HG03521 (cell line): Measurements from ENCODE around the gene SERPINA1.

Source experiments
- ATAC-seq: cut with Tn5 transposase; IDR thresholded peaks from one replicate; pipeline ENCODE4 v1.9.1; 2021; ENCODE audit warnings: mild to moderate bottlenecking, moderate library complexity; ENCODE audit not compliant: unreplicated experiment

The SERPINA1 gene

DNA sequence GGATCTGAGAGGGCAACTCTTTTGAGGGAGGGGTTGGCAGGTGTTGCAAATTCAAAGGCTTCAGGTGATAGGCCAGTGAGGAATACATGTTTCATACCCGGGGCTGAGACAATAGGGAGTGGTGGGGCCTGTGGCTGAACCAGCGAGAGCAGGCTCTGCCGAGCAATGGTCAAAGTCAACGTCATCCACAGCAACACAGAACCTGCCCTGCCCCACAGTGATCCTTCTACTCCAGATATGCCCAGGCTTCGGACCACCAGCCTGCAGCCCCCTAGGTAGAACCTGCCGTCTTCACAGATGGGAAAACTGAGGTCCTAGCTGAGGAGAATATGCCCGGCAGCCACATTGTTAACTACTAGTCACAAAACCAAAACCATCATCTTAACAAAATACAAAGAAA lies 4.1 kb downstream of the SERPINA1 start:
- no peak for ATAC-seq

DNA sequence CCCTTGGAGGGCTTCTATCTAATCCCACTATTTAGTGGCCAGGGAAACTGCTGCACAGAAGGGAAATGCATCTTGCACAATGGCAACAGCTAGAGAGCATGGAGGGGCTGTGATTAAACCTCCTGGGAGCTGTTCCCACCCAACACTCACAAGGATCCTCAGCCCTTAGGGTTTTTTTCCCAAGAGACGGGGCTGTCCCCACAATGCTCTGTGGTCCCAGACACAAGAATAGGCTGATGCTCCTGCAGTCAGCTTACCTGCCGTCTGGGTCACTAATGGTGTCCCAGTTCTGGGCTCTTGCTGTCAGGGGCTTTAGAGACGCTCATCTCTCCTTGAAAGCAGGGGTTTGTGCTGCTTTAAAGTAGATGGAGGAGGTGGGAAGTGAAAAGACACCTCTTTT lies 4.6 kb downstream of the SERPINA1 start:
- ATAC-seq = no peak

DNA sequence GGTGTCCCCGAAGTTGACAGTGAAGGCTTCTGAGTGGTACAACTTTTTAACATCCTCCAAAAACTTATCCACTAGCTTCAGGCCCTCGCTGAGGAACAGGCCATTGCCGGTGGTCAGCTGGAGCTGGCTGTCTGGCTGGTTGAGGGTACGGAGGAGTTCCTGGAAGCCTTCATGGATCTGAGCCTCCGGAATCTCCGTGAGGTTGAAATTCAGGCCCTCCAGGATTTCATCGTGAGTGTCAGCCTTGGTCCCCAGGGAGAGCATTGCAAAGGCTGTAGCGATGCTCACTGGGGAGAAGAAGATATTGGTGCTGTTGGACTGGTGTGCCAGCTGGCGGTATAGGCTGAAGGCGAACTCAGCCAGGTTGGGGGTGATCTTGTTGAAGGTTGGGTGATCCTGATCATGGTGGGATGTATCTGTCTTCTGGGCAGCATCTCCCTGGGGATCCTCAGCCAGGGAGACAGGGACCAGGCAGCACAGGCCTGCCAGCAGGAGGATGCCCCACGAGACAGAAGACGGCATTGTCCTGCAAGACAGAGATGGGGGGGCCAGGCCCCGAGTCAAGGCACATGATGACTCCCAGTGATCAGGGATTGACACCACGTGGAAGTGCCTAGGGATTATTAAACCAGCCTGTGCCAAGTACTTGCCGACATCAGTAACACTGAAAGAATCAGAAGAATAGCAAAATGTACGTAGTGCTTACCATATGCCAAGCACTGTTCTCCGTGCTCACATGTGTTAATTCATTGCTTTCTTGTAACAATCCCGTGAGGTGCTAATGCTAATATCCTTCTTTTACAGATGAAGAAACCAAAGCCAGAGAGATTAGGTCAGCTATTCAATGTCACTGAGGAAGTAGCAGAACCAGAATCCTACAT lies 5.4 kb downstream of the SERPINA1 start:
- no peak for ATAC-seq

DNA sequence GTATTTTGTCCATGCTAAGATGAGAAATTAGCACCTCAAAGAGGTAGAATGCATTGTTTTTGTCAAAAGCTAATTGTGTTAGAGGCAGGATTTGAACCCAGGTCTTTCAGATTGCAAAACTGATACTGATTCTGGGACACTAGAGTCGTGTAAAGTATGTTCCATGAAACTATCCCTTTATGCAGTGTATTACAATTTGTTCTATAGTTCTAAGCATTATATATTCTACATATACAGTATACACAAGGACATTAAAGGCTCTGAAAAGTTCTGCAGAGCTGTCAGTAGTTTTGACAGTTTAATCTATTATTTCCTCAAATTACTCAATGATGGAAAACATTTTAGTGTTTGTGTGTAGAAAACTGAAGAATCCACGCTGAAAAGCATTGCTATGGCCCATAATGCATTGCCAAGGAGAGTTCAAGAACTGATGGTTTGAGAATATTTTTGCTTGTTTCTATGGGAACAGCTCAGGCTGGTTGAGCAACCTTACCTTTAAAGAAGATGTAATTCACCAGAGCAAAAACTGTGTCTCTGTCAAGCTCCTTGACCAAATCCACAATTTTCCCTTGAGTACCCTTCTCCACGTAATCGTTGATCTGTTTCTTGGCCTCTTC lies 6.2 kb downstream of the SERPINA1 start:
- ATAC-seq = no peak

DNA sequence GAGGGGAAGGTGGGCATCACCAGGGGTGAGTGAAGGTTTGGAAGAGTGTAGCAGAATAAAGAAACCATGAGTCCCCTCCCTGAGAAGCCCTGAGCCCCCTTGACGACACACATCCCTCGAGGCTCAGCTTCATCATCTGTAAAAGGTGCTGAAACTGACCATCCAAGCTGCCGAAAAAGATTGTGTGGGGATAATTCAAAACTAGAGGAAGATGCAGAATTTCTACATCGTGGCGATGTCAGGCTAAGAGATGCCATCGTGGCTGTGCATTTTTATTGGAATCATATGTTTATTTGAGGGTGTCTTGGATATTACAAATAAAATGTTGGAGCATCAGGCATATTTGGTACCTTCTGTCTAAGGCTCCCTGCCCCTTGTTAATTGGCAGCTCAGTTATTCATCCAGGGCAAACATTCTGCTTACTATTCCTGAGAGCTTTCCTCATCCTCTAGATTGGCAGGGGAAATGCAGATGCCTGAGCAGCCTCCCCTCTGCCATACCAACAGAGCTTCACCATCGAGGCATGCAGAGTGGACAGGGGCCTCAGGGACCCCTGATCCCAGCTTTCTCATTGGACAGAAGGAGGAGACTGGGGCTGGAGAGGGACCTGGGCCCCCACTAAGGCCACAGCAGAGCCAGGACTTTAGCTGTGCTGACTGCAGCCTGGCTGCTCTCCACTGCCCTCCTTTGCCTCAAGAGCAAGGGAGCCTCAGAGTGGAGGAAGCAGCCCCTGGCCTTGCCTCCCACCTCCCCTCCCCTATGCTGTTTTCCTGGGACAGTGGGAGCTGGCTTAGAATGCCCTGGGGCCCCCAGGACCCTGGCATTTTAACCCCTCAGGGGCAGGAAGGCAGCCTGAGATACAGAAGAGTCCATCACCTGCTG lies 7.0 kb downstream of the SERPINA1 start:
- no peak for ATAC-seq

DNA sequence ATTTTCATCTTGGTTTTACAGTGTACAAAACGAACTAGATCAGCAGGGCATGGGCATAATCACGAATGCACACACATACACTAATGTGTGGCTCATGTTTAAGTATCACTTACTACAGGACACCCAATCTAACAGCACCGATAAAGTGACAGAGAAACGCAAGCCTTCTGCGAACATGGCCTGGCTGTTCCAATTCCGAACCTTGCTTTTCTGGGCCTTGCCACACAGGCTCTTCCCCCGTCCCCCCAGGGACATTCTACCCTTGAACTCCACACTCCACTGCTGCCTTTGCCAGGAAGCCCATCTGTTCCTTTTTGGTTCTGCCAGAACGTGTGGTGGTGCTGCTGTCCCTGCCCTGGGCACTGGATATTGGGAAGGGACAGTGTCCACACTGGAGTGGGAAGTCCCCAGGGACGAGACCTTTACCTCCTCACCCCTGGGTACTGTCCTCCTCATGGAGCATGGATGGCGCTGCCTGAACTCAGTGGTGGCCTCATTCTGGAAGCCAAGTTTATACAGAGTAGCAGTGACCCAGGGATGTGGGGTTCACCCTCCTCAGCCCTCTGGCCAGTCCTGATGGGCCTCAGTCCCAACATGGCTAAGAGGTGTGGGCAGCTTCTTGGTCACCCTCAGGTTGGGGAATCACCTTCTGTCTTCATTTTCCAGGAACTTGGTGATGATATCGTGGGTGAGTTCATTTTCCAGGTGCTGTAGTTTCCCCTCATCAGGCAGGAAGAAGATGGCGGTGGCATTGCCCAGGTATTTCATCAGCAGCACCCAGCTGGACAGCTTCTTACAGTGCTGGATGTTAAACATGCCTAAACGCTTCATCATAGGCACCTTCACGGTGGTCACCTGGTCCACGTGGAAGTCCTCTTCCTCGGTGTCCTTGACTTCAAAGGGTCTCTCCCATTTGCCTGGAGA lies 7.9 kb downstream of the SERPINA1 start:
- ATAC-seq = no peak

DNA sequence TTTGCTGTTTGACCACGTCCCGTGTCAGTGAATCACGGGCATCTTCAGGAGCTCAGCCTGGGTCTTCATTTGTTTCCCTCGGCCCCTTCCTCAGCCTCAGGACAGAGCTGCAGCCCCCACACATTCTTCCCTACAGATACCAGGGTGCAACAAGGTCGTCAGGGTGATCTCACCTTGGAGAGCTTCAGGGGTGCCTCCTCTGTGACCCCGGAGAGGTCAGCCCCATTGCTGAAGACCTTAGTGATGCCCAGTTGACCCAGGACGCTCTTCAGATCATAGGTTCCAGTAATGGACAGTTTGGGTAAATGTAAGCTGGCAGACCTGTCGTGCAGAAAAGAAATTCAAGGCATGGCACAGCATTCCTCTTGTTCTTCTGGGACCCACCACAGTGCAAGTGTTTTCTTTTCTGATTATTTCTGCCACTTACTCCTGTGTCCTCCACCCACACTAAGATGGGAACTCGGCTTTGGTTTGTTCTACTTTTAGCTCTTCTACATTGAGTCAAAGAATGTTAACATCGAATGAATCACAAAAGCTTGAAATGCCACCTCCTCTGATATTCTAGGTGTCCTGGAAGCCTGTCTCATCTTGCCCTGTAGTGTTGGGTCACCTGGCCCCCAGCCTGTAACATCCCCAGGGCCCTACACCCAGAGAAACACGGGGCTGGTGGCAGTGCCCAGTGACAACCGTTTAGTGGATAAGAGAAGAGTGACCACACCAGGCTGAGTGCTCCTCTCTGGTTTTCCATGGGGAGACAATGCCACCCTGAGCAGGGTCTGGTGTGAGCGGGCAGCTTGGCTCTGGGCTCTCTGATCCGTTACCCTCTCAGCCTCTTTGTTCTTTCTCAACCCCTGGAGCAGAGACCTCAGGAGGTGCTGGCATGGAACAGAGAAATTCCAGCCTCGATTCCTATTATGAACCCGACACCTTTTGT lies 8.8 kb downstream of the SERPINA1 start:
- ATAC-seq = no peak

DNA sequence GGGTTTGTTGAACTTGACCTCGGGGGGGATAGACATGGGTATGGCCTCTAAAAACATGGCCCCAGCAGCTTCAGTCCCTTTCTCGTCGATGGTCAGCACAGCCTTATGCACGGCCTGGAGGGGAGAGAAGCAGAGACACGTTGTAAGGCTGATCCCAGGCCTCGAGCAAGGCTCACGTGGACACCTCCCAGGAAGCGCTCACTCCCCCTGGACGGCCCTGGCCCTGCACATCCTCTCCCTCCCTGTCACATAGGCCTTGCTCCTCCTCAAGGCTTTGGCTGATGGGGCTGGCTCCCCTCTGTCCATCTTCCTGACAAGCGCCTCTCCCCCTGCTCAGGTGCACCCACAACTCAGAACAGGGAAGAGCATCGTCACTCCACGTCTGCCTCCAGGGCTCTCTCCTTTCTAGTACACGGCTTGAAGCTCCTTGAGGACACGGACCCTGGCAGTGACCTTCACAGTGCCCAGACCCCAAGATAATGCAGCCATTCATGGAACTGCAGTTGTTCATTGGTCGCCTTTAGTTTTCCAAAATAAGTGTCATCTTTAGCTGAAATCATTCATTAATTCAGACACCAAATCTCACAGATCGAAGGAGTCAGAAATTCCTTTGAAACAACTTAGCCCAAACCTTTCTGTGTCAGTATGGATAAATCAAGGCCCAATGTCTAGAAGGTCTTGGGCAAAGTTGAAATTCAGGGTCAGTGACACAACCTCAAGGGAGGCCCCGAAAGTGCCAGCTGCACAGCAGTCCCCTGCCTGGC lies 9.7 kb downstream of the SERPINA1 start:
- ATAC-seq = no peak

DNA sequence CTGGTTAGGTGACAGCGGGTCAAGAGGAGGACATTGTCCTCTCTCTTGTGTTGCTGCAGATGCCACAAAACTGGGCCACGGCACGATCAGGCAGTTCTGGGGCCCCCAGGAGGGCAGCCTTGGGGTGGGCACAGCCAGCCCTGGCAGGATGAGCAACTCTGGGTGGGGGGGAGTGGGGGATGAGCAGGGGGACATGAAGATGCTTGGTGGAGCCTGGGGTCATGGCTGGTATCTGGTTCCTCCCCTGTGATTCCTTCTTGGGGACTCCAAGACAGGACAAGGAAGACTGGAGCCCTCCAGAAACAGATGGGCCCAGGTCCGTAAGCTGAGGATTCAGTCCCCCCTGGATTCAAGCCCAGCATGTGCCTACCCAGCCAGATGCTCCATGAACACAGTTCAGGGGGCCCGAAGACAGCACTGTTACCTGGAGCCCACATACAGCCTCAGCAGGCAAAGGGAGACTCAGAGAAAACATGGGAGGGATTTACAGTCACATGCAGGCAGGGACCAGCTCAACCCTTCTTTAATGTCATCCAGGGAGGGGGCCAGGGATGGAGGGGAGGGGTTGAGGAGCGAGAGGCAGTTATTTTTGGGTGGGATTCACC lies 10.4 kb downstream of the SERPINA1 start:
- ATAC-seq = no peak

DNA sequence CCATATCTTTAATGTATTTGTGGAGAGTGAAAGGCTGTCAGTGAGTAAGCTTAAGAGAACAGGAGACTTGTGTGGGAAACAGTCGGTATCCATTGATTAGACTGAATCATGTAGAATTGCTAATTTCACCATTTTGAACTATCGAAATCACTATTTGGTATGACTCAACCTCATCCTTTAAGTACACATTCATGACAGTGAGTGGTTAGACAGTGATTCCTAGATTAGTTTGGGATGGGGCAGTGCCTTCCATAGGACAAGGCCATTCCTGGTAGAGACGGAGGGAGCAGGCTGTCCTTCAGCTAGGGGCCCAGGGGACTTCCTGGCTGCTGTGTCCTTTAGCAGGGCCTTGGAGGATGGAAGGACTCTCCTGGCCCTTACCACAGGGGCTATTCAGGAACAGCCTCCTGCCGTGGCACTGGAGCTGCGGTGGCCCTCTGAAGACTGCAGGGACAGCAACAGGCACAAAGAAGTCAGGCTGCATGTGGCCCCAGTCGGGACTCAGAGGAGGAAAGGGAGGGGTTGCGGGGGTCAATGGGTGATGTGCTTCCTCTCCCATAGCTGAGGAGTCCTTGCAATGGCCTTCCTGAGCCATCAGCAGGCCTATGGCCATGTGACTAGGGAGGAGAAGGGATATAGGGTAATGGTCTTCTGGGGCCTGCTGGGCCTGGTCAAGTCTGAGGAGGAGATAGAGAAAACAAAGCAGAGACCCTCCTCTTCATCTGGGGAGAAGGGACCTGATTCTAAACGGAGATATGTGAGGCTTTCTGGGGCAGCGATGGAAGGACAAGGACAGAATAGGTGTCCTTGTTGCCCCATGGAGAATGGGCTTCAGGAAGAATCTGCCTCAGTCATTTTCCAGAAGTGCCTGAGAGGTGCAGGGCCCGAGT lies 11.2 kb downstream of the SERPINA1 start:
- no peak for ATAC-seq

DNA sequence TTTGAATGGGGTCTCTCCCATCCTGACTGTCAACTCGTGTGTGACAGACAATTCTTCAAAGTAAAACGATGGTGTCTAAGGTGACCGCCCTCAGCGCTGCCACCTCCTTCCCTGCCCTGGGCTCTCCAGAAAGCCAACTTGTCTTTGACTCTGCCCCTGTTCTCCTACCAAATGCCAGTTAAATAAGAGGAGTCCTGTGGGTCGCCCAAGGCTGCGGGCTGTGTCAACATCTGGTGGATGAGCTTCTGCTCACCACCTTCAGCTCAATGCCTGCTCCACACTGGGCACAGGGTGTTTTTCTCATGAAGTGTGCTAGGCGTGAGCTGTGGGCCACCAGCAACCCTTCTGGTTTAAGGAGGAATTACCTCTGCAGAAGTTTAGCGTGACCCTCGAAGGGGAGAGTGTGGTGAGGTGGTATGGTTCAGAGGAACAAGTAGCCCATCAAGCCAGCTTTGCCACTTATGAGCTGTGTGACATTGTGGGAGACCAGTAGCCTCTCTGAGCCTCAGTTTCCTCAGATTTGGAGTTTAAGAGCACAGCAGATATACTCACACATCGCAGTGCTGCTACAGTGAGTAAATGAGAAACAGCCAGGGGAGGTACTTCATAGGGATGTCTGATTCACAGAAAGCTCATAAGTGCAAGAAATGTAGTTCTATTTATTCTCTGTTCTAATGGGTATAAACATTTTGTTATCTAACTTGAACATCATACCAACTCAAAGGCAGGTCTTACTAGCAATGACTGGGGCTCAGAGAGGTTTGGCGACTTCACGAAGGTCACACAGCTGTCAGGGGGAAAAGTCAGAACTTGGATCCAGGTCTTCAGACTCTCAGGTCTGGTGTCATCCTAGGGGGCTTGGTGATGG lies 12.1 kb downstream of the SERPINA1 start:
- ATAC-seq = no peak

DNA sequence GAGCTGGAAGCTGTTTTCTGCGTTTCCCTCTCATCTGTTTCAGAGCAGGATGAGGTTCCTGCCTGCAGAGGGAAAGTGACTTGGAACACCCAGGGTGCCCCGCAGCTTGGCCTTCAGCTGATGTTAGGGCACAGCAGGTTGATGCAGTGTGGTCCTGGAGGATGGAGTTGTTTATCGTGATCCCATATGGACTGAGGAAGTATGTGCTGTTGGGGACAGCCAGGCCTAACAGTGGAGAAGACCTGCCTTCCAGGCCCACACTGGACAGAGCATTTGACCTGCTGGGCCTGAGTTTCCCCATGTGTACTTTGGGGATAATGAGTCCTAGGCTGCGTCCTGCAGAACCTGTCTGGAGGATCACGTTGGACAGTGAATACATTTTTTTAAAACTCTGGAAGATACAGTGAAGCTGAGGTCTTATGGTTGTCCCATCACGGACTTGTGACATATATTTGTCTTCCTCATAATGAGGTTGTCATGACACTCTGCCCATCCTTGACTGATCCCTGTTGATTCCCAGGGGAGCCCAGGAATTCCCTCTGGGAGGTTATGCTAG lies 12.8 kb downstream of the SERPINA1 start:
- no peak for ATAC-seq

DNA sequence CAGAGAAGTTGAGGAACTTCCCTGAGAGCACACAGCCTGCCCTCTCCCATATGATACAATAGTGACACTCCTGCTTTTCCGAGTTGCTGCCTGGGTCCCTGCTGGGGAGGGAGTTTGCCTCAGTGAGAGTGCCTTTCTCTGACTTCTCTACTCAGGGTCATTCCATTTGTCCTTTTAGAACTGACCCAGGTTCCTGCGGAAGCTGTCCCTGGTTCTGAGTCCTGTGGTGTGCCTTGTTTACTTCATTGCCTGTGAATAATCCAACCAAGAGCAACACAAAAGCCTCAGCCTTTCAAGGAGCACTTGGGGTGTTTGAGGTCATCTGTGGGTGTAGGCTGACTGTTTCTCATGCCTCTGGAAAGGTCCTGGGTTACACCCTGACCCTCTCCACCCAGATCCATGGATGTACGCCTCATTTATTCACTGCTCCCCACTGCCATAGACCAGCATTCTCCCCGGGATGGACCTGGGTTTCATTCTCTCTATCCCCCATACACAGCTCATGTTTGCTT lies 13.6 kb downstream of the SERPINA1 start:
- no peak for ATAC-seq

DNA sequence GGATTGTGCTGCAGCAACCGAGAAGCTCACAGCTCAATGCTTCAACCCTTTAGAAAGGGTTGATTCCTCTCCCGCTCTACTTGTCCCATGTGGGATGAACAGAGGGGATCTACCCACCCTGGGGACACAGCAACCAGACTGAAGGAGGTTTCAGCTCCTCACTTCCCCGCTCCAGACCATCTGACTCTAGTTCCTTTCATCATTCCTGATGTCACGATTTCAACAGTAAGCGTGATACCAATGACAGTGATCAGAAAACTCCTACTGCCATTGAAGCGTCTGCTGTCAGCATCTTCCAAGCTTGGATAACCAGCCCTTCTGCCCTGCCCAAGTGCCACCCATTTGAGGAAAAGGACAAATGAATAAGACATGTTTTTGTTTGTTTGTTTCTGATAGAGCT lies 14.3 kb downstream of the SERPINA1 start:
- no peak for ATAC-seq

DNA sequence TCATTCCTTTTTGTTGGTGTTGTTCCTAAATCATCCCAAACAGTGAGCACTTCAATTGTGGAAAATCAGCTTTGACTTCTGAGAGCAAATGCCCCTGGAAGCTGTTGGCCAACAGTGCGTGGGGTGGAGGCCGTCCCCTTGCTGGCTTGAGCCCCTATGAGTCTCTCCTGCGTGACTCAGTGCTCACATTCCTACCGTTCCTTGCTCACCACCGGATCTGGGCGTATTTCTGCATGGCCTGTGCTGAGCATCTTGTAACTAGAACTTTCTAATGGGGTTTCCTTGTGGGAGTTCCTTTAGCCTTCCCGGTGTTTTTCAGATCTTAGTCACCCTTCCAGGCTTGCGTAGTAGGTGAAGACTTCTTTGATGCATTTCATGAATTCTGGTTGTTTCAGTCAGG lies 14.7 kb downstream of the SERPINA1 start:
- no peak for ATAC-seq
